NCI-H2196 (cell line): ENCODE data around the gene DEF6.

Source experiments
- DNase-seq: peaks from one replicate; lab custom pipeline; 2025; ENCODE audit not compliant: unreplicated experiment; lab: John Stamatoyannopoulos, UW

DEF6 gene

GRCh38 chr6:35297601-35298481 lies at the start of gene DEF6:
Gene DEF6, plus strand, starts transcription at chr6:35297818. Its CDS starts 39 bp downstream, at chr6:35297857.
- DNase-seq: peak; percentile 92

GRCh38 chr6:35248300-35248699 lies 49.3 kb upstream of the DEF6 start:
- no peak for DNase-seq

DNA sequence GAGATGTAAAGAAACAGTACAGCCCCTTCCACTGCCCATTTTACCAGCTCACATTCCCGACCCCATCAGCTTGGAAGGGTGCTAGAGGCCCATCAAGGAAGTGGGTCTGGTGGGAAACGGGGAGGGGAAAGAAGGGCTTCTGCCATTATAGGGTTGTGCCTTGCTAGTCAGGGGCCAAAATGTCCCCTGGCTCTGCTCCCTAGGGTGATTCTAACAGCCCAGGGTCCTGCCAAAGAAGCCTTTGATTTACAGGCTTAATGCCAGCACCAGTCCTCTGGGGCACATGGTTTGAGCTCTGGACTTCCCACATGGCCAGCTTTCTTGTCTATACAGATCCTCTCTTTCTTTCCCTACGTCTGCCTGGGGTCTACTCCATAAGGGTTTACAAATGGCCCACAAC lies 48.7 kb upstream of the DEF6 start:
- DNase-seq: no peak

DNA sequence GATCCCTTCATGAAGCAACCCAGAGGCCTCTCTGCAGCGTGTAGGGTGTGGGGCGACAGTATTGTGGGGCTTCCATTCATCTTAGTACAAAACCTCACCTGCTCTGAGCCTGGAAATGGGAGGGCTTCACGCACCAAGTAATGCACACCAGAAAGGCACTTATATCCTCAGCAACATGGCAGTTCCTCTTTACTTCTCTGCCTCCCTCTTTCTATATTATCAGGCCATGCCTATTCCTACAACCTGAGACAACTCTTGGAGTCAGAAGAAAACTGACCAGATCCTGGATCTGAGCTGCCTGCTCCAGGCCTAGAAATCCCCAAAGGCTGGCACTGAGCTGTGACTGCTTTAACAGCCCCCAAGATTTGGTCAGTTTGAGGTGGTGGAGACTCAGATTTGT lies 45.7 kb upstream of the DEF6 start:
- DNase-seq: no peak

DNA sequence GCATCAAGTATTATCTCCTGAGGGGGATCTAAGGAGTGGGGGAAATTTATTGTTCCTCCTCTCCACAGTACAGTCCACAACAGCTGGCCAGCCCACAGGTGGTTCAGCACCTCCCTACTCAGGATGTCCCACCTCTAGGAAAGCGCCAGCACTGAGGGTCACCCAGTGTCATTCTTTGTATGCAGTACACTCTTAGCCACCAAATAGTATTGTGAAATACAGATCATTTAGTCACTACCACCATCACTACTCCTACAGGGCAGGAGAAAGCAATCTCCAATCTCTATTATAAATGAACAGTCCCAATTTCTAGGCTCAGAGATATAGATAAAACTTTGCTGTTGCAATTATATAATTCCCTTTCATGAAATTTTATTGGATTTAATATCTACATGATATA lies 44.4 kb upstream of the DEF6 start:
- DNase-seq: no peak

- DNase-seq: no peak
These were observed 39.3 kb upstream of the DEF6 start for GRCh38 chr6:35258336-35258735.

GRCh38 chr6:35258858-35259193 lies 38.8 kb upstream of the DEF6 start:
- no peak for DNase-seq

DNA sequence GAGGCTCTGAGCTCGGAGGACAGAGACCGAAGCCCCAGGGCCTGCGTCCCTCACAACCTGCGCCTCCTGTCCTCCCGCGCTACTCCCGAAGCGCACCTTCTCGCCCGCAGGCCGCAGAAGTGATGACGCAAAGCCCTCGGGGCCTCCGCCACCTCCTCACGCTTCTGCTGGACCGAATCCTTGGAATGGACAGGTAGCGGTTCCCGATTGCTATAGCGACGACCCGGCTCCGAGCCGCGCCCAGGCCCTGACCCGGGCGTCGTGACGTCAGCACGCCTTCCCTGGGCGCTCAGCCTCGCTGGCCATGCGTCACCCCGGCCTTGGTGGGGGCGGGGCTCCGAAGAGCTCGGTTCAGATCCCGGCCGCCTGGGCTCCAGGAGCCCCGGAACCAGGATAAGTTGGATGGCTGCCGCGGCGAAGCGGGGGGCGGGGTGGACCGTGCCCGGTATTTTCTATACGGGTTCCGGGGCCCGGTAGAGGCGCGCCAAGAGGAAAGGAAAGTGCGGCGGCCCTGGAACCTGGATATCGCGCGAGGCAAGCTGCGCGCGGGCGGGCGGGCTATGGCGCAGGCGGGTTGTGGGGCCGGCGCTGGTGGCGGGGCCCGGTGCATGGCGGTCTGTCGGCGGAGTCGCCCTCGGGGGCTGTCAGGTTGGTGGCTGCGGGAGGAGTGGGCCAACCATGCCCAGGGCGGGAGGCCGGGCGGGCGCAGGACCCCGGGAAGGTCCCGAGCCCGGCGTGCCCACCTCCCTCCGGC lies 38.2 kb upstream of the DEF6 start, which contains the start of gene ZNF76:
TSS of gene ZNF76 (plus strand) at position 542 of the 754 bp plus-strand sequence. CDS start 21,417 bp downstream, outside the sequence.
- peak; percentile 98 for DNase-seq

- DNase-seq: peak; percentile 63
These were observed 37.5 kb upstream of the DEF6 start for GRCh38 chr6:35259948-35260590.

- no peak for DNase-seq
These were observed 36.7 kb upstream of the DEF6 start for GRCh38 chr6:35260591-35261570.

- DNase-seq: no peak
These were observed 35.0 kb upstream of the DEF6 start for GRCh38 chr6:35262596-35262995.

DNA sequence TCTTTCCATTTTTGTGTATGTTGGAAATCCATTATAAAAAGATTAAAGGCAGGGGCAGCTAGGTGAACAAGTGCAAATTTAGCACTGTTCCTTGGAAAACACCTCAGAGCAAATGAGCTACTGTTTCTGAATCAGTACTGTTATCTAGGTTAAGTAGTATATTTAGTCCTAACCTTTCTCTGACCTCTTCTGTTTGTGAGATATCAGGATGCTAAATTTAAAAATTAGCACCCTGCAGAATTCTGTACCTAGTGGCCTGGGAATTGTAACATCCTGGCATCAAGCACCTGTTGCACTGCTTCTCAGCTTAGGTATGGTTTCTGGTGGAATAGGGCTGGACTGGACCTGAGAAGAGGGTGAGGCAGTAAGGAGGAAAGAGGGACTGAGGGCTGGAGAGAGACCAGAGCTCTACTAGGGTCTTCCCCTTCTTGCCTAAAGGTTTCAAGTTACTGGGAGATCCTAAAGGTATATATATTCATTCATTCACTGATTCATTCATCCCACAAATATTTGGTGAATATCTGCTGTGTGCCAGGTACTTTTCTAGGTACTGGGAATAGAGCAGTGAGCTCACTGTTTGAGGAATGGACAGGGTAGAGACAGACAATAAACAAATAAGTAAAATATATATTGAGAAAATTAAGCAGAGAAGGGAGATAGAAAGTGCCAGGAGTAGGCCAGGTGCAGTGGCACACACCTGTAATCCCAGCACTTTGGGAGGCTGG lies 32.9 kb upstream of the DEF6 start:
- no peak for DNase-seq

- no peak for DNase-seq
These were observed 32.1 kb upstream of the DEF6 start for GRCh38 chr6:35265523-35265922.

DNA sequence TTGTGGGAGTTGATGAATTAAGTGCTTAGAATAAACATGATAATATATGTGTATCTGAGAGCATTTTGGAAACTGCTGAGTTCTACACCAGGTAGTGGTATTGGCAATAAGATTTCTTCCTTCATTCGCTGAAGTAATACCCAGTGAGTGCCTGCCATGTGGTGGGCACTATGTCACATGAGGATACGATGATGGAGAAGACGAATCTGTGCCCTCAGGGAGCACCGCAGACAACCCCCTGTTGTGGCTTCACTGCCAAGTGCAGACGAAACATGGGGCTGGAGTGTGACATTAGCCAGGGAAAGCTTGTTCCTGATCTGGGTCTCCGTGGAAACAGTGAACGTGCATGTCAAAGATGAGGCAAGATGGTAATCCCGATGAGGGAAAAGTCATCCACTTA lies 30.2 kb upstream of the DEF6 start:
- DNase-seq: no peak

DNA sequence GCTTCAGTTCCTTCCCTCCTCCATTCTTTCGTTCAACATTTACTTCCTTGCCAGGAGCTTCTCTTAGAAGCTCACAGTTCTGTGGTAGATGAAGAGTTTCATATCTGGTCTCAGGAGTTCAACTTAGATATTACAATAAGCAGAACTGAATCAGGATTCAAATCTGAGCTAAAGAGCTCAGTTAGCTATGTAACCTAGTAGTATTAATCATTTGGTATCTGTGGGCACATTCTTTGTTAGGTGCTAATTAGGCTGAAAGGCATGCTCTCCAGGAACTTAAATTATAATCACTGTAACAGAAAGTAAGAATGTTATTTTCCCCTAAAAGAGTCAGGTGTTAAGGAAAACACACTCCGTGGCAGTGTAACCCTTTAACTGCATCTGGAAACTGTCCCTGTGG lies 29.7 kb upstream of the DEF6 start:
- DNase-seq: no peak

DNA sequence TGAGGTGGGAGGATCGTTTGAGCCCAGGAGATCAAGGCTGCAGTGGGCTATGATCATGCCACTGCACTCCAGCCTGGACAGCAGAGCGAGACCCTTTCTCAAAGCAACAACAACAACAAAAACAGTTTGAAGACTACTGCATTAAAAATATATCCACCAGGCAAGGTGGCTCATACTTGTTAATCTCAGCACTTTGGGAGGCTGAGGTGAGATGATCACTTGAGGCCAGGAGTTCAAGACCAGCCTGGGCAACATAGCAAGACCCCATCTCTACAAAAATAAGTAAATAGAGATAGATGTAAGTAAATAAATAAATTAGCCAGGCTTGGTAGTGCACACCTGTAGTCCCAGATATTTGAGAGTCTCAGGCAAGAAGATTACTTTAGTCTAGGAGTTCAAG lies 25.6 kb upstream of the DEF6 start:
- DNase-seq: no peak

DNA sequence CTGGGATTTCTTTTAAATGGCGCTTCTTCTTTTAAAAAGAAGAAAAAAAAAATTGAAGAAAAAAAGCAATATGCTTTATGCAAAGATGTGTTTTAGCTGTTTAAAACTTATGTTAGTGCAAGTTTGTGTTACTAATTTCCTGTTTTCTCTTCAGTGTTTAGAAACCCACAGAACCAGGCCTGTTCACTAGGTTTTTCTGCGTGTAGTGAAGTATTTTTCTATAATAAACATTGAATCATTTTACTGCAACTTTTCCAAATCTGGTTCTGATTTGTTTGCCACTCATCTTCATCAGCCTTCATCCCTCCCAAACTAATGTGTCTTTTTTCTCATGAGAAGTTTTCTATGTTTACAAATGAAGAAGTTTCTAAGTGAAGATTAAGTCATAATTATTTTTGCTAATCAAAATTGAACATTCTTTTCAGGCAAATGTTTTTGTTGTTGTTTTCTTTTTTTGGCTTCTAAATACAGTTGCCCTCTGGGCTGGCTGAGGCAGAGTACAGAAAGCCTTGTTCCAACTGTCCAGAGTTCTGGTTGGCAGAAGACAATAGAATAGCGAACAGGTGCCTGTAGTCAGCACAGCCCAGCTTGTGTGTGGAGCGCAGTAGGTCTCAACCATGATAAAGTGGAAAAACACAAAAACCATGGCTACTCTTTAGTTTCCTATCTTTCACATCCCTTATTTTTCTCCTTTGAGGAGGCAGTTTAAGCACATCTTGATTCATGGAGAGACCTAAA lies 23.6 kb upstream of the DEF6 start:
- no peak for DNase-seq

DNA sequence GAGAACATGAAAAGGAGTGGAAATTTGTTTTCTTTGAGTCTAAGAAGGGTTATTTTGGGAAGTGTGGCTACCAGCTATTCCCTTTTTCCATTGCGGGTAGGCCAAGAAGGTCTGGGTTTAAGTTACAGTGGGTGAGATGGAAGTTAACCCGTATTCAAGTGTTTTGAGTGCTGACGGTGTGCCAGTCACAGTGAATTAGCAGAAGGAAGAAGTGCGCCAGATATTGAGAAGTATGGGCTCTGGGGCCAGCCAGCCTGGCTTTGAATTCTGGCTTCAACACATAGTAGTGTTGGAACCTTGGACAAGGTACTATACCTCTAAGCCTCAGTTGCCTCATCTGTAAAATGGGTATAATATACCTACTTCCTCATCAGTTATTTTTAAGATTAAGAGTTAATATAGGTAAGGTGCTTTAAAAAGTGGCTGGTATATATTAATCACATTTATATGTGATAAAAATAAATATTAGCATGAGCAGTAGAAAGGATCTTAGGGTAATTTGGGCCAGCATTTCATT lies 21.8 kb upstream of the DEF6 start:
- DNase-seq: no peak

GRCh38 chr6:35278708-35279107 lies 18.9 kb upstream of the DEF6 start:
- DNase-seq: no peak
